Stomach (tissue), 9 donors: ENCODE results near the gene SART1. TPM values are rescaled to one million over a fixed set of nuclear protein-coding genes. Genes with fewer than 3 reads are reported as not detected.

Source experiments
- DNase-seq, 2 donors: peaks; one replicate each; pipeline versions ENCODE4 v3.0.0 to v3.0.0-alpha.2; 2013 to 2019
- H3K27ac ChIP-seq, 5 donors: fragments of 200-600 bp in 4 of 5; sonication (generic) in 4 of 5; one replicate each; pipeline ENCODE4 v1.5.1; 2013 to 2019; ENCODE audit warnings: mild to moderate bottlenecking in 1 of 5, moderate library complexity in 1 of 5
- H3K27me3 ChIP-seq, 3 donors: fragments of 200-600 bp; sonication (generic); one replicate each; pipeline ENCODE4 v1.5.1; 2017 to 2019; ENCODE audit warnings: mixed run types in 1 of 3
- H3K36me3 ChIP-seq, 4 donors: fragments of 200-600 bp; sonication (generic); 1 replicate in 3 of 4; 2 replicates in 1 of 4; pipeline ENCODE4 v1.5.1; 2016 to 2019
- H3K4me1 ChIP-seq, 4 donors: fragments of 200-600 bp; sonication (generic); one replicate each; pipeline ENCODE4 v1.5.1; 2016 to 2019
- H3K4me3 ChIP-seq, 4 donors: fragments of 200-600 bp; sonication (generic) in 3 of 4; one replicate each; pipeline ENCODE4 v1.5.1; 2016 to 2019; ENCODE audit warnings: mild to moderate bottlenecking in 1 of 4
- H3K9me3 ChIP-seq, 4 donors: fragments of 200-600 bp; sonication (generic); one replicate each; pipeline ENCODE4 v1.5.1; 2016 to 2019
- CTCF ChIP-seq, 7 experiments: fragments of 450-650 bp in 4 of 7; fragments of 200-600 bp in 3 of 7; sonication (generic) in 3 of 7; IDR thresholded peaks; one replicate each; pipeline ENCODE4 v1.5.1; 2016 to 2019; ENCODE audit warnings: antibody characterized with exemption in 7 of 7, control low read depth in 2 of 7, mild to moderate bottlenecking in 1 of 7
- EP300 ChIP-seq: sonication (generic); formaldehyde crosslinking; IDR thresholded peaks from one replicate; pipeline ENCODE4 v1.6.1; 2017; ENCODE audit warnings: antibody characterized with exemption
- POLR2A ChIP-seq, 4 donors: fragments of 450-650 bp; IDR thresholded peaks; one replicate each; pipeline ENCODE4 v1.6.1; 2016; ENCODE audit warnings: antibody characterized with exemption in 4 of 4, control low read depth in 2 of 4, mild to moderate bottlenecking in 1 of 4, moderate library complexity in 1 of 4
- POLR2AphosphoS5 ChIP-seq, 3 donors: sonication (generic); formaldehyde crosslinking; IDR thresholded peaks; one replicate each; pipeline ENCODE4 v1.6.1; 2016; ENCODE audit warnings: antibody characterized with exemption in 3 of 3
- WGBS, 5 donors: extraction: QIAGEN DNeasy Blood & Tissue Kit in 3 of 5; methylation state at CpG; one replicate each; pipeline versions ENCODE4 v1.1.5 to v1.1.7; 2013 to 2018; 5-methylcytosine and 5-hydroxymethylcytosine counted together
- intact Hi-C: fragments of 100-400 bp; cut with DNase I; formaldehyde crosslinking; loops from one replicate; pipeline ENCODE4 v1.15.1; 2023; ENCODE audit warnings: low total_unique reads
- polyA plus RNA-seq, 3 donors: library from polyadenylated mRNA; stranded (reverse); fragments of 200-250 nt; gene quantifications; one replicate each; pipeline ENCODE4 v1.2.3, GENCODE V29; 2013
- total RNA-seq, 5 donors: library from RNA; depleted of rRNA; stranded (reverse); fragments of >200 nt; gene quantifications; one replicate each; pipeline versions ENCODE4 v1.1.0 to v1.2.3, GENCODE V29; 2014 to 2016
- donor health status: healthy with polysubstance abuse.
- donor health status: Bipolar disorder and iron deficiency.
- donor health status: healthy.

The SART1 gene
- total and polyA plus RNA-seq, 8 donors, result 26.1 to 278 (median 82.5) TPM

- TF ChIP-seq POLR2A (IDR thresholded peaks at IDR 0.05) (no peak), POLR2AphosphoS5 (IDR thresholded peaks at IDR 0.05) (peak in 2 of 3 donors; percentile 12 to 64)
- H3K27me3 ChIP-seq, result no peaks in the 10 kb centered on the region
- H3K36me3 ChIP-seq, result peaks cover 11 to 34% (median 26%) of the 10 kb centered on the region in 4 donors
- no peaks in the 10 kb centered on the region for H3K9me3 ChIP-seq
- peak within 1 kb of the TSS; percentile 89 to 98 (median 97) for H3K27ac ChIP-seq
- peak within 1 kb of the TSS; percentile 94 to 98 (median 96) for H3K4me3 ChIP-seq
- peak in 1 of 2 donors; percentile 33 for DNase-seq
- intact Hi-C loops, result no loop called here
- 4 to 33% (median 6%) methylated on average over 6 to 77 of the region's 77 CpGs for WGBS, 5 donors
- peaks cover 48 to 58% (median 55%) of the 10 kb centered on the region in 4 donors for H3K4me1 ChIP-seq
These were observed 43.1 kb upstream of the SART1 start, which contains the start of gene C11orf68 for GRCh38 chr11:65918211-65919140. C11orf68 (minus strand) TSS chr11:65919062; CDS start chr11:65919031, 31 bp downstream.

- DNase-seq, result peak; percentile 99 to 100
- TF ChIP-seq EP300 (no peak), POLR2AphosphoS5 (IDR thresholded peaks at IDR 0.05) (peak in 2 of 3 donors; percentile 58 to 89), CTCF (IDR thresholded peaks at IDR 0.05) (no peak)
- Histone ChIP-seq H3K4me3 (peak within 1 kb of the TSS; percentile 94 to 98 (median 96)), H3K4me1 (peaks cover 48 to 58% (median 55%) of the 10 kb centered on the region in 4 donors), H3K36me3 (peaks cover 11 to 37% (median 29%) of the 10 kb centered on the region in 4 donors), H3K9me3 (no peaks in the 10 kb centered on the region), H3K27ac (peak within 1 kb of the TSS; percentile 89 to 98 (median 97)), H3K27me3 (no peaks in the 10 kb centered on the region)
- WGBS, 5 donors, result 0 to 3% (median 1%) methylated on average over 3 to 59 of the region's 59 CpGs
- intact Hi-C loops, result no loop called here
These were observed 42.4 kb upstream of the SART1 start, which contains the start of gene DRAP1 for GRCh38 chr11:65919141-65919572. DRAP1 (plus strand) TSS chr11:65919426; CDS start chr11:65919502, 76 bp downstream.

- H3K4me1 ChIP-seq, result peaks cover 46 to 58% (median 53%) of the 10 kb centered on the region in 4 donors
- TF ChIP-seq POLR2AphosphoS5 (IDR thresholded peaks at IDR 0.05) (no peak), EP300 (no peak), CTCF (IDR thresholded peaks at IDR 0.05) (no peak), POLR2A (IDR thresholded peaks at IDR 0.05) (no peak)
- peak; percentile 40 to 73 for DNase-seq
These were observed 41.8 kb upstream of the SART1 start for GRCh38 chr11:65919573-65920371.

GRCh38 chr11:65920372-65920802, 41.1 kb upstream of the SART1 start:
- Histone ChIP-seq H3K36me3 (peaks cover 11 to 47% (median 30%) of the 10 kb centered on the region in 4 donors), H3K9me3 (no peaks in the 10 kb centered on the region), H3K27ac (peak overlapping the region in 4 of 5 donors; percentile 93 to 98 (median 97)), H3K27me3 (no peaks in the 10 kb centered on the region), H3K4me1 (peaks cover 39 to 54% (median 46%) of the 10 kb centered on the region in 4 donors), H3K4me3 (peak overlapping the region; percentile 82 to 98 (median 95))
- TF ChIP-seq EP300 (no peak), POLR2AphosphoS5 (IDR thresholded peaks at IDR 0.05) (no peak), CTCF (IDR thresholded peaks at IDR 0.05) (no peak), POLR2A (IDR thresholded peaks at IDR 0.05) (no peak)
- 59 to 72% (median 67%) methylated on average over 14 to 15 of the region's 15 CpGs for WGBS, 5 donors
- intact Hi-C loops, result no loop called here
- DNase-seq, result no peak

More at GRCh38 chr11:65919573-65920371, 41.8 kb upstream of the SART1 start:
- WGBS, 5 donors, result 0 to 1% (median 0%) methylated on average over 22 to 60 of the region's 60 CpGs
- no peaks in the 10 kb centered on the region for H3K9me3 ChIP-seq
- H3K27me3 ChIP-seq, result no peaks in the 10 kb centered on the region
- intact Hi-C loops, result no loop called here
- peak overlapping the region; percentile 82 to 98 (median 95) for H3K4me3 ChIP-seq
- peaks cover 11 to 43% (median 30%) of the 10 kb centered on the region in 4 donors for H3K36me3 ChIP-seq
- H3K27ac ChIP-seq, result peak overlapping the region; percentile 89 to 98 (median 97)
